Keratinocyte (primary cell): Measurements from ENCODE around the gene RRP9.

ENCODE experiments used
- EZH2 ChIP-seq: IDR thresholded peaks from one replicate; pipeline ENCODE4 v1.6.1; 2012; ENCODE audit warnings: inconsistent platforms, mild to moderate bottlenecking, low read length, moderate library complexity
- TF ChIP-seq, protein P1 (sequence below), 3 experiments: IDR thresholded peaks in 1 of 3; conservative IDR thresholded peaks in 1 of 3; optimal IDR thresholded peaks in 1 of 3; 2 replicates in 2 of 3; 3 replicates in 1 of 3; pipeline versions ENCODE3 to v1.5.1; 2011; ENCODE audit warnings: low read length in 3 of 3, mild to moderate bottlenecking in 3 of 3, moderate library complexity in 2 of 3, control low read depth in 1 of 3, inconsistent platforms in 1 of 3; ENCODE audit not compliant: insufficient read depth in 2 of 3; ENCODE audit errors: extremely low read depth in 1 of 3

DNA sequence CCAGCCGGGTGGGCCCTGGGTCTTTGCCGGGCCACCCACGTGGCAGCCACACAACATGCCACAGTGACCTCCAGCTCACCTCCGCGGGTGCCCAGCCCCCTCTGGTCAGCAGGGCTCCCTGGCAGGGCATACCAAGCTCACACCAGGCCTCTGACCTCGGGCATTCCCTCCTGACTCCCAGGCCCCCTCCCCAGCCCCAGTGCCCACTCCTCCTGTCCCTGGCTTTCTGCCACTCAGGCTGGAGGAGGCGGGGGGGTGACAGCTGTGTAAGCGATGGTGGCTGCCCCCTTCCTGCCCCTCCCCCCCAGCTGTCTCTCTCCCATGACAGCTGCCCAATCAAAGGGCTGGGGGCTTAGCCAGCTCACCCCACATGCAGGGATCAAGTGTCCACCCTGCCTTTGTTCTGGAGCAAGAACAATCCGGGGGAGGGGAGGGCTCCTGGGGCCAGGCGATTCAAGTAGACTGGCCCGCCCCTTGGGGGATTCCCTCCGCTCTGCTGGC is 22.3 kb upstream of the RRP9 start:
- TF ChIP-seq, protein P1, sequence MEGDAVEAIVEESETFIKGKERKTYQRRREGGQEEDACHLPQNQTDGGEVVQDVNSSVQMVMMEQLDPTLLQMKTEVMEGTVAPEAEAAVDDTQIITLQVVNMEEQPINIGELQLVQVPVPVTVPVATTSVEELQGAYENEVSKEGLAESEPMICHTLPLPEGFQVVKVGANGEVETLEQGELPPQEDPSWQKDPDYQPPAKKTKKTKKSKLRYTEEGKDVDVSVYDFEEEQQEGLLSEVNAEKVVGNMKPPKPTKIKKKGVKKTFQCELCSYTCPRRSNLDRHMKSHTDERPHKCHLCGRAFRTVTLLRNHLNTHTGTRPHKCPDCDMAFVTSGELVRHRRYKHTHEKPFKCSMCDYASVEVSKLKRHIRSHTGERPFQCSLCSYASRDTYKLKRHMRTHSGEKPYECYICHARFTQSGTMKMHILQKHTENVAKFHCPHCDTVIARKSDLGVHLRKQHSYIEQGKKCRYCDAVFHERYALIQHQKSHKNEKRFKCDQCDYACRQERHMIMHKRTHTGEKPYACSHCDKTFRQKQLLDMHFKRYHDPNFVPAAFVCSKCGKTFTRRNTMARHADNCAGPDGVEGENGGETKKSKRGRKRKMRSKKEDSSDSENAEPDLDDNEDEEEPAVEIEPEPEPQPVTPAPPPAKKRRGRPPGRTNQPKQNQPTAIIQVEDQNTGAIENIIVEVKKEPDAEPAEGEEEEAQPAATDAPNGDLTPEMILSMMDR (optimal IDR thresholded peaks at IDR 0.05 in 1 of 3, IDR thresholded peaks at IDR 0.05 in 1 of 3, conservative IDR thresholded peaks at IDR 0.05 in 1 of 3; ENCODE audit: extremely low read depth in 1 of 3, insufficient read depth in 2 of 3, low read length in 3 of 3): no peak
- no peak for TF ChIP-seq EZH2
